SH-SY5Y (cell line): ENCODE data around the gene RCAN1.

Experiments used
- GATA2 ChIP-seq: IDR thresholded peaks from 2 replicates; pipeline ENCODE4 v1.6.1; 2011; ENCODE audit warnings: mild to moderate bottlenecking, low read depth, low read length
- GATA3 ChIP-seq: IDR thresholded peaks from 2 replicates; pipeline ENCODE4 v1.6.1; 2011; ENCODE audit warnings: low read depth, mild to moderate bottlenecking, low read length, moderate library complexity

- TF ChIP-seq GATA3: no peak
- TF ChIP-seq GATA2: no peak
These were observed 92.6 kb downstream of the RCAN1 start for GRCh38 chr21:34522284-34522683.
